ENCODE data around the gene EDNRA.

The EDNRA gene

DNA sequence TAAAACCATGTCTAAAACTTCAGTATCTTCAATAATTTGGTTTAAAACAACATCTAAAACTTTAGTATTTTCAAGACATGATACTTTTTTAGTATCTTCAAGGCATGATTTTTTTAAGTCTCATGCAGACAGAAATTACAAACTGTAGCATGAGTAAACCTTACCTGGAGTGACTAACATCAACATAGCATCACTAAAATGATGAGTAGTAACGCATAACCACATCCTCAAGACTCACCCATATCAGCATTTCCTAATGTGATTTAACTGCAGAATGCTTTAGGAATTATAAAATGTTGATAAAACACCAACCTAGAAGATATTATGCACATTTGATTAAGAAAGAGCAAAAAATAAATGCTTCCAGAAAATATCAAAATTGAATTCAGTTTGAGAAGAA is 19.7 kb upstream of the EDNRA start:
- Histone ChIP-seq H3K36me3 (replicated peaks) (no peaks in the 10 kb centered on the region), H3K4me3 (ENCODE audit: low read depth, low read length) (no peak overlapping the region), H3K27me3 (replicated peaks) (no peaks in the 10 kb centered on the region), H3K27ac (no peak overlapping the region)
- TF ChIP-seq, protein P1, sequence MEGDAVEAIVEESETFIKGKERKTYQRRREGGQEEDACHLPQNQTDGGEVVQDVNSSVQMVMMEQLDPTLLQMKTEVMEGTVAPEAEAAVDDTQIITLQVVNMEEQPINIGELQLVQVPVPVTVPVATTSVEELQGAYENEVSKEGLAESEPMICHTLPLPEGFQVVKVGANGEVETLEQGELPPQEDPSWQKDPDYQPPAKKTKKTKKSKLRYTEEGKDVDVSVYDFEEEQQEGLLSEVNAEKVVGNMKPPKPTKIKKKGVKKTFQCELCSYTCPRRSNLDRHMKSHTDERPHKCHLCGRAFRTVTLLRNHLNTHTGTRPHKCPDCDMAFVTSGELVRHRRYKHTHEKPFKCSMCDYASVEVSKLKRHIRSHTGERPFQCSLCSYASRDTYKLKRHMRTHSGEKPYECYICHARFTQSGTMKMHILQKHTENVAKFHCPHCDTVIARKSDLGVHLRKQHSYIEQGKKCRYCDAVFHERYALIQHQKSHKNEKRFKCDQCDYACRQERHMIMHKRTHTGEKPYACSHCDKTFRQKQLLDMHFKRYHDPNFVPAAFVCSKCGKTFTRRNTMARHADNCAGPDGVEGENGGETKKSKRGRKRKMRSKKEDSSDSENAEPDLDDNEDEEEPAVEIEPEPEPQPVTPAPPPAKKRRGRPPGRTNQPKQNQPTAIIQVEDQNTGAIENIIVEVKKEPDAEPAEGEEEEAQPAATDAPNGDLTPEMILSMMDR (IDR thresholded peaks at IDR 0.05; ENCODE audit: low read depth, low read length, missing control alignments): no peak
- no peak for DNase-seq
- in situ Hi-C loops (cut with HindIII; ENCODE audit: low pct_ligation_motif_present, low sequenced_read_pairs): no loop called here

DNA sequence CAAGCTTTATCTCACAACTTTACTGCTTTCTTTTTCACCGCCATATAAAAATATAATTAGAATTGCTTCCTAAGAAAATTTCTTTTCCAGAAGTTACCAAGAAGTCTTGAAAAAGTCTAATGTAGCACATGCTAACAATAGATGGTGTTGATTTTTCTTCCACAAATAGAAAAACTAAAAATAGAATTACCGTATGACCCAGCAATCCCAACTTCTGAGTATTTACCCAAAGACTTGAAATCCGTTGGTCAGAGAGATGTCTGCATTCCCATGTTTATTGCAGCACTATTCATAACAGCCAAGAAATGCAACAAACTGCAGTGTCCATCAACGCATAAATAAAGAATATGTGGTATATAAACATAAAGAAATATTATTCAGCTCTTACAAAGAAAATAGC is 17.8 kb upstream of the EDNRA start:
- Histone ChIP-seq H3K27me3 (replicated peaks) (no peaks in the 10 kb centered on the region), H3K36me3 (replicated peaks) (no peaks in the 10 kb centered on the region), H3K4me3 (ENCODE audit: low read depth, low read length) (no peak overlapping the region), H3K27ac (no peak overlapping the region)
- TF ChIP-seq, protein P1 (IDR thresholded peaks at IDR 0.05; ENCODE audit: low read depth, low read length, missing control alignments): no peak
- DNase-seq: no peak
- in situ Hi-C loops (cut with HindIII; ENCODE audit: low pct_ligation_motif_present, low sequenced_read_pairs): no loop called here

DNA sequence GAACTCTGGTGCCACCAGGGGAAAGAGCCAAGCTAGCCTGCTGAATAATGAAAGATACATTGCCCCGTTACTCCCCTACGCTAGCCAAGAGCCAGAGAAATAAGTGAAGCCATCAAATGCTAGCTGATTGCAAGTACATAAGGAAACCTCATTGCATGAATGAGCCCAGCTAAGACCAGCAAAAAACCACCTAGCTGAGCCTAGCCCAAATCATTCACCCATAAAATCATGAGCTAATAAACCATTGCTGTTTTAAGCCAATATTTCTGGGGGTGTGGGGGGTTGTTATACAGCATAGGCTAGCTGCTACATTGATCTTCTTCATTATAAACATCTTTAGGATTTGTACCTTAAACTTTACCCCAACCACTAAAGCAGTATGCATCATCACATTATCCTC is 15.4 kb upstream of the EDNRA start:
- no peak for DNase-seq
- H3K36me3 ChIP-seq (replicated peaks): no peaks in the 10 kb centered on the region
- no peak overlapping the region for H3K27ac ChIP-seq
- TF ChIP-seq, protein P1 (IDR thresholded peaks at IDR 0.05; ENCODE audit: low read depth, low read length, missing control alignments): no peak
- H3K4me3 ChIP-seq (ENCODE audit: low read depth, low read length): no peak overlapping the region
- no peaks in the 10 kb centered on the region for H3K27me3 ChIP-seq (replicated peaks)
- in situ Hi-C loops (cut with HindIII; ENCODE audit: low pct_ligation_motif_present, low sequenced_read_pairs): no loop called here

DNA sequence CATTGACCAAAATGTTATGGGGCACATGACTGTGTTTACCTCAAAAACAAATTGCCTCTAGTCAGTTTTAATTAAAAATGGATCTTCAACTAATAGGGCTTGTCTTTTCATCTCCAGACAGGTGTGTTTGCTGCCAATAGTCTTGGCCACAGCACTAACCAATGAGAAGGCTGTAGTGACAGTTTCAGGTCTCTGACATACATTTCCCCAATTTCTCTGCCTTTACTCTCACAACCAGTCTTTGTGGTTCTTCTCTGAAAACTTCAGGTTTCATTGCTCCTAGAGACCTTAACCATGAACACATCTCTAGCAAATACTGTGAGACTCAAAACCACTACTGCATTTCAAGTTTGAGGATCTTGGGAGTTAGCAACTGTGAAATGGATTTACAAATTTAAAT is 3.5 kb upstream of the EDNRA start:
- no peaks in the 10 kb centered on the region for H3K36me3 ChIP-seq (replicated peaks)
- no peak for DNase-seq
- no peak overlapping the region for H3K27ac ChIP-seq
- in situ Hi-C loops (cut with HindIII; ENCODE audit: low pct_ligation_motif_present, low sequenced_read_pairs): no loop called here
- TF ChIP-seq, protein P1 (IDR thresholded peaks at IDR 0.05; ENCODE audit: low read depth, low read length, missing control alignments): no peak
- no peak overlapping the region for H3K4me3 ChIP-seq (ENCODE audit: low read depth, low read length)
- H3K27me3 ChIP-seq (replicated peaks): no peaks in the 10 kb centered on the region

DNA sequence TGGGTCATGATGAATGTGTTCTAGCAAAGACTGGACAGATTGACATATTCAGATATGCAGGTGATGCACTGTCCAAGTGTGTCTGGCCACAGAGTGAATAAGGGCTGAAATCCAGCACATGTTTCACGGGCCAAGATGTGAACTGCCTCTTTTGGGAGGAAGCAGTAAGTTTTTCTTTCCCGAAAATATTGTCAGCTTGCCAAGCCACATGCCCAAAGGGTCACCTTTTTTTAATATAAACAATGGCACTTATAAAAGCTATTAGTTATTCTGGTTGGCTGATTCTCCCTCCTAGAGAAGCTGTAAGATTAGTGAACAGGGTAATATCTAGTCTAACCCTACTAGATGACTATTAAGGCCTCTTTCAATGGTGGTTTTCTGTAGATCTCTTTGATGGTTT is 1.5 kb upstream of the EDNRA start:
- TF ChIP-seq, protein P1 (IDR thresholded peaks at IDR 0.05; ENCODE audit: low read depth, low read length, missing control alignments): no peak
- DNase-seq: no peak
- in situ Hi-C loops (cut with HindIII; ENCODE audit: low pct_ligation_motif_present, low sequenced_read_pairs): no loop called here
- no peak overlapping the region for H3K4me3 ChIP-seq (ENCODE audit: low read depth, low read length)
- no peak overlapping the region for H3K27ac ChIP-seq
- H3K36me3 ChIP-seq (replicated peaks): peaks cover 1% of the 10 kb centered on the region
- H3K27me3 ChIP-seq (replicated peaks): no peaks in the 10 kb centered on the region

DNA sequence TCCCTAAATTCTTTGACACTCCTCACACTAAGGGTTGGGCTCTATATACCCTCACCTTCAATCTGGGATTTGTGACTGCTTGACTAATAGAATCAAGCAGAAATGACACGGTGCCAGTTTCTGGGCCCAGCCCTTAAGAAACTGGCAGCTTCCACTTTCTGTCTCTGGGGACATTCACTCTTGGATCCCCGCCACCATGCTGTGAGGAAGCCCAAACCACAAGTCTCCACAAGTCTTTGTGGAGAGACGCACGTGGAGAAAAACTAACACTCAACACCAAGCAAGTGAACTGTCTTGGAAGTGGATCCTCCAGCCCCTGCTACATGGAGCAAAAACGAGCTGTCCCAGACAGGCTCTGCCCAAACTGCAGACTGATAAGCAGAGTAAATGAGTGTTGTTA is 1.1 kb upstream of the EDNRA start:
- peak overlapping the region; percentile 82 for H3K27ac ChIP-seq
- peak; percentile 88 for DNase-seq
- H3K36me3 ChIP-seq (replicated peaks): peaks cover 2% of the 10 kb centered on the region
- TF ChIP-seq, protein P1 (IDR thresholded peaks at IDR 0.05; ENCODE audit: low read depth, low read length, missing control alignments): no peak
- no peaks in the 10 kb centered on the region for H3K27me3 ChIP-seq (replicated peaks)
- H3K4me3 ChIP-seq (ENCODE audit: low read depth, low read length): no peak overlapping the region
- in situ Hi-C loops (cut with HindIII; ENCODE audit: low pct_ligation_motif_present, low sequenced_read_pairs): loop anchor here (10.0 kb wide), 1 partner anchor 375 kb away; no protein-coding TSS in a partner anchor

Measured in brain microvascular endothelial cell (primary cell).